Pons (tissue), 1 donor: ENCODE data around the gene HHIPL1.

Source experiments
- DNase-seq: peaks from one replicate; pipeline ENCODE4 v3.0.0-alpha.2; 2016; ENCODE audit warnings: low spot score

The HHIPL1 gene

DNA sequence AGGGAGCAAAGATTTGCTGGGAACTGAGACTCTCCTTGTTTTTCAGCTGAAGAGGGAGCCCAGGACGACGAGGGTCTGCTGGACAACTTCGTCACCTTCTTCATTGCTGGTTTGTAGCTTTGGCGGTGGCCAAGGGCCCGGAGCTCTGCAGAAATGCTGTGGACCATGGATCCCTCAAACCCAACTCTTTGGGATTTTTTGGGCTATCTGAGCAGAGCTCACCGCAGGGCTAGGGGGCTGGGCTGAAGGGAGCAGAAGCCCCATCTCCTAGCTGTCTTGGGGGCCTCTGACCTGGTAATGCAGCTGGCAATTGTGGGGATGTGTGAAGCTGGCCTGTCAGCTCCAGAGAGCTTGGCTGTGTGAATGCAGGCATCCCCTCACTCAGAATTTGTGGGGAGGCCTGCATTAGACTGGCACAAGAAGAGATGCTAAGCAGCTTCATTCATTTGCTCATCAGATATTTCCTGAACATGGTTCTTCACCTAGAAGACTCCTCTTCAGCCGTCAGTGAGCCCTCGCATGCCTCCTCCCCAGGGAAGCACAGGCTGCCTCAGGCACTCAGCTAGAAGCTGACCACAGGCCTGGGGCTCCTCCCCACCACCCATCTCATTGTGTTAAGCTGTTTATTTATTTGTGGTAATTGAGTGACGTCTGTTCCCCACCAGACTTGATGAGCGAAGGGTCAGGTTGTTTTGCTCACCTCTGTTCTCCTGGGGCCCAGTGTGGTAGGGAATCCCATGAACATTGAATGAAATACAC, 71.3 kb downstream of the HHIPL1 start:
- DNase-seq: no peak

DNA sequence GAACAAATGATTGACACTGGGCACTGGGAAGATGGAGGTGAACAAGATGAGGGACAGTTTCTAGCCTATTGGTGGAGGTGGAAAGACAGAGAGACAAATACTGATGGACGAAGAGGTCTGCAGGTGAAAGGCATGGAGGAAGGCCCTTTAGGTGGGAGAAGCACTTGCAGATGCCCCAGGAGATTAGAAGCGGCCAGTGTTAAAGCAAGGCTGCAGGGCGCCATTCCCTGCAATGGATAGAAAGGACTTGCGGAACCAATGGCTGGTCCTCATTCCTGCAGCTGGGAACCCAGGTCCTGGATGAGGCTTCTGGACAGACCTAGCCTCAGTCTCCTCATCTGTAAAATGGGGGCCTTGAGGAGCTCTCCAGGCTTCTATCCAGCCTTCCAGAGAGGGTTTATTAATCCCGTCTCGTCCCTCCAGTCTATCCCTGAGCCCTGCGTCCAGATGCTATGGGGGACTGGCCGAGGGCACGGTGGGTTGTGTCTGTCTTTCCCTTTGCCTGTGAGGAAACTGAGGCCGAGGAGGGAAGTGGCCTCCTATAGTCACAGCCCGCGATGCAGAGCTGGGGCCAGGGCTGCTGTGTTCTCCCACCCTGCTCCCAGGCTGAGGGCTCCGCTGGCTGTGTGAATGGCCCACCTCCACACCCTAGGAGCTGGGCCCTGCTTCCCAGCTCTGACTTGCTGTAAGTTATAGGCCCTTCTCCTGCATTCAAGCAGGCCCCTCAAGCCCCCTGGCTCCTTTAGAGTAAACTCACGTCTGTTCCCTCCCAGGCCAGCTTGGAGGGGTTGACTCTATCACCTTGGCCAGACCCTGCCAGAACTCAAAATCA, 72.1 kb downstream of the HHIPL1 start:
- no peak for DNase-seq

DNA sequence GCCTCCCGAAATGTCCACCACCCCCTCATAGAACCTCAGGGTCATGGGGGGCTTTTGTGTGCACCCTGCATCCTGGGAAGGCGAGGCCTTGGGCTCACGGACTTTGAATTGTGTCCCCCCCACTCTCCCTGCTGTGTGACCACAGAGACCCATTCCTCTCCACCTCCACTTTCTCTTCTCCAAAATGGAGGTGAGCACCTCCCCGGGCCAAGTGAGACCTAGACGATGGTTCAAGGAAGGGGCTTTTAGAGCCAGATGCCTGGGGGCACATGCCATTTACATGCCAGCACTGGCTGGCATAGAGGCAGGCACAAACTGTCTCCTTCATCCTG, 72.7 kb downstream of the HHIPL1 start:
- no peak for DNase-seq

DNA sequence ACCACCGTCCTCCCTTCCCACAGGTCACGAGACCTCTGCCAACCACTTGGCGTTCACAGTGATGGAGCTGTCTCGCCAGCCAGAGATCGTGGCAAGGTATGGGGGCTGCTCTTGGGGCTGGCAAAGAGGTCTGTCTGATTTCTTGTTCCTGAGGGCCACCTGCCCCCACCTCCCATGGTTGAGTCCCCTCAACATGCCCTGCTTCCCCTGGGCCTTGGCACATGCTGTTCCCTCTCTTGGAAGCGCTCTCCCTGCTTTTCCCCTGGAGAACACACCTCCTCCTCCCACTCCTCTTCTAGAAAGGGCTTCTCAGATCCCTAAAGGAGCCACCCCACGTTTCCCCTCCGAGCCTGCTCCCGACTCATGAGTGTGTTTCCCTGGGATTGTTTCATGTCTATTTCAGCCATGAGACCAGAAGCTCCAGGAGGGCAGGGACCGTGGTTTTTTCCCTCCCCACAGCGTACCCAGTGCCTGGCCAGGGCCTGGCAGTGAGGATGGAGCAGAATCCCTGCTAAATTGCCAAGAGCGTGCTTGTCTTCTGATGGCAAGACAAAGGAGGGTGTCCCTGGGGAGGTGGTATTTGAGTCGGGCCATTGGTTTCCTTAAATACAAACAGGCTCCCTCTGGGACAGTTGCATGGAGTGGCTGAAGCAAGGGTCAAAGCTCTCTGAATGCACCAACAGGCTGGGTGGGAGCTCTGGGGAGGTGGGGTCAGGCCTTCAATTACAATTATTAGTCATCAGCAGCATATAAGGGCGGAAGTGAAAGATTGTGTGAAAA, 73.3 kb downstream of the HHIPL1 start:
- DNase-seq: no peak

DNA sequence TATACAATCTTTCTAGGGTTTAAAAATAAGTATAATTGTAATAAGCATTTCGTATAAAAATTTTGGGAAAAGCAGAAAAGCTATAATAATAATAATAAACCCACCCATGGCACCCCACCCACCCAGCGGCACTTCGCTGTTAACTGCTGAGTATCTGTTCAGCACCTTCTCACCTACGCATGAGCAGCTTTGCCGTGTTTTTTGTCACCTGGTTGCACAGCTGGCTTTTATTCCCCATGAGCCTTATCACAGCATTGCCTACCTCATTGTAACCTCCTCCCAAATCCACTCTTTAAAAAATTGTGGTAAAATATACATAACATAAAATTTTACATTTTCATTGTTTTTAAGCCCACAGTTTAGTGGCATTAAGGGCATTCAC, 73.9 kb downstream of the HHIPL1 start:
- DNase-seq: no peak

DNA sequence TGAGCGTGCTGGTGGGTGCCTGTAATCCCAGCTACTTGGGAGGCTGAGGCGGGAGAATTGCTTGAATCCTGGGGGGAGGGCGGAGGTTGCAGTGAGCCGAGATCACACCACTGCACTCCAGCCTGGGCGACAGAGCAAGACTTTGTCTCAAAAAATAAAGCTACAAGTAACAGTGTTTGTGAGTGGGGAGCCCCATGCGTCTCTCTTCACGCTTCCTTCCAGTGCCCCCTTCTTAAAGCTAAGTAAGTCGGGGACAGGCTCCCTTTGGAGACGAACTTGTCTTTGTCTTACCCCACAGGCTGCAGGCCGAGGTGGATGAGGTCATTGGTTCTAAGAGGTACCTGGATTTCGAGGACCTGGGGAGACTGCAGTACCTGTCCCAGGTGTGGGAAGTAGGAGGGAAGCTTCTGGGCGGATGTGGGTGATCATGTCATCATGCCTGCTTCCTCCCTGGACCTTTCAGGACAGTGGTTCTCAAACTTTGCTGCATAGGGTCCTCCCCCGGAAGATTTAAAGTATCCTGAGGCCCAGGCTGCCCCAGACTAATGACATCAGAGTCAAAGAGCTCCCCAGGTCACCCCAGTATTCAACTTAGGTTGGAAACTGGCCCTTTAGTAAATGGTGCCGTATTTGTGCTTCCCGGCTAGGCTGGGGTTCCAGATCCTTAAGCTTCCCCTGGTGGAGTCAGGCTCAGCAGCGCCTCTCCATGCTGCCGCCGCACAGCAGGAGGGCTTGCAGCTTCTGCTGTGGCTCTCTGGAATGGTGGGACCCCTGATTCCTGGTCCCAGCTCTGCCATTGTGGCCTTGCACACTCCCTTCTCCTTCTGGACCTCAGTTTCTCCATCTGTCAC, 76.2 kb downstream of the HHIPL1 start:
- DNase-seq: no peak

DNA sequence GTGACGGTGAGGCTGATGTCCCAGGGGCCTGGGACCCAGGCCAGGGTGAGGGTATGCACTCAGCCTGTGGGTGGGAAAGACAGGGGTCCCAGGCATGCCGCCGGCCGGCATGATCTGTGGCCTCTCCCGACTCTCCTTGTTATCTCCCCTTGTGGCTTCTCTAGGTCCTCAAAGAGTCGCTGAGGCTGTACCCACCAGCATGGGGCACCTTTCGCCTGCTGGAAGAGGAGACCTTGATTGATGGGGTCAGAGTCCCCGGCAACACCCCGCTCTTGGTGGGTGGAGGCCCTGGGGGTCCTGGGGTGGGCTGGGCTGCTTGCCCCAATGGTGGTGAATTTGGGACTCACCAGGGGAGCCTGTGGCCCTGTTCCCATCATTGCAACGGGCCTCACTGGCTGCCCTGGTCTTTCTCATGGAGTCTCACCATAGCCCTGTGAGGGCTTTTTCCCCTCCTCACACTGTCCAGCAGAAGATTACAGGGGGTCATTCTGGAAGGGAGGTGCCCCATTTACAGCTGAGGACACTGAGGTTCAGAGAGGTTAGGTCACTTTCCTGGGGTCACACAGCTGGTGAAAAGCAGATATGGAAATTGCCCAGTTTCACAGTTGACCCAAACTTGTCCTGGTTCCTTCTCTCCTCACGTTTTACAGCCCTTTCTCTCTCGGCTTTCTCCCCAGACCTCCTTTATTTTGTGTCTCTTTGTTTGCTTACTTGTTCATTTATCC, 77.0 kb downstream of the HHIPL1 start:
- DNase-seq: no peak

DNA sequence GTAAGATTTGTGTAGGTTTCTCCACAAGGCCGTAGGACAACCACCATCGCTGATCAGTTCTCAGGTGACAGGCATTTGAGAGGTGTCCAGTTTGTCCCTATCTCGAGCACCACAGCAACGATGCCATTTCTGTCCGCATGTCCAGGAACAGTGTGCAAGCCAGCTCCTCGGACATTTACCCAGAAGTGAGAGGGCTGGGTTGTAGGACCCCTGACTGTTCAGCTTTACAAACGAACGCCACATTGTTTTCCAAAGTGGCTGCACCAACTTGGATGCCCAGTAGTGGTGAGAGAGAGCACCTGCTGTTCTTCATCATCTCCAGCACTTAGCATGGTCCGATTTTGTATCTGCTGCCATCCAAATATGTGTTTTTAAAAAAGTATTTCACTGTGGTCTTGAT, 77.8 kb downstream of the HHIPL1 start:
- no peak for DNase-seq

DNA sequence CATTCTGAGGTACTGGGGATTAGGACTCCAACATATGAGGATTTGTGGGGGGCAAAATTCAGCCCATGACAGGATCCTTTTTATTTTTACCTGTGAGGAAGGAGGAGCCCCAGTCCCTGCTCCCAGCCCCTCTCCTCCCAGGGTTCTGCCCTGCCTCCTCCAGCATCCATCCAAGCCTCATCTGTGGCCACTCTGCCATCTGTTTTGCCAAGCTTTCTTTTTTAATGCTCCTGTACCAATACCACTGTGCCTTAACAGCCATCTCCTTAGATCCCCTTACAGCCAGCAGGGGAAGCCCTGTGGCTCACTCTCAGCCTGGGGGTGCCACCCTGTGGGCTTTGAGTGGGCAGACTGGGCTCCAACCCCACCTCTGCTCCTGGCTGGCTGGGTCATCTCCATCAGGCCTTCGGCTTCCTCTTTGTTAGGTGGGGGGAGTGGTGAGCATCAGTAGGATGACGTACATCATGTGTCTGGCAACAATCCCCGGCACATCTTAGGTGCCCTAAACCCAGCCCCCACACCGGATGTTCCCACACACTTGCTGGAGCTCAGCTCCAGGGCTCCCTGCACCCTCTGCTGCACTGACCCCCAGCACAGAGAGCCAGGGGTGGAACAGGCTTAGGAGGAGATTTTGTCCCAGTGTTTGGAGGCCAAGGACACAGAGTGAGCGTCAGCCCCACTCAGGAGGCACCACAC, 79.4 kb downstream of the HHIPL1 start:
- no peak for DNase-seq

DNA sequence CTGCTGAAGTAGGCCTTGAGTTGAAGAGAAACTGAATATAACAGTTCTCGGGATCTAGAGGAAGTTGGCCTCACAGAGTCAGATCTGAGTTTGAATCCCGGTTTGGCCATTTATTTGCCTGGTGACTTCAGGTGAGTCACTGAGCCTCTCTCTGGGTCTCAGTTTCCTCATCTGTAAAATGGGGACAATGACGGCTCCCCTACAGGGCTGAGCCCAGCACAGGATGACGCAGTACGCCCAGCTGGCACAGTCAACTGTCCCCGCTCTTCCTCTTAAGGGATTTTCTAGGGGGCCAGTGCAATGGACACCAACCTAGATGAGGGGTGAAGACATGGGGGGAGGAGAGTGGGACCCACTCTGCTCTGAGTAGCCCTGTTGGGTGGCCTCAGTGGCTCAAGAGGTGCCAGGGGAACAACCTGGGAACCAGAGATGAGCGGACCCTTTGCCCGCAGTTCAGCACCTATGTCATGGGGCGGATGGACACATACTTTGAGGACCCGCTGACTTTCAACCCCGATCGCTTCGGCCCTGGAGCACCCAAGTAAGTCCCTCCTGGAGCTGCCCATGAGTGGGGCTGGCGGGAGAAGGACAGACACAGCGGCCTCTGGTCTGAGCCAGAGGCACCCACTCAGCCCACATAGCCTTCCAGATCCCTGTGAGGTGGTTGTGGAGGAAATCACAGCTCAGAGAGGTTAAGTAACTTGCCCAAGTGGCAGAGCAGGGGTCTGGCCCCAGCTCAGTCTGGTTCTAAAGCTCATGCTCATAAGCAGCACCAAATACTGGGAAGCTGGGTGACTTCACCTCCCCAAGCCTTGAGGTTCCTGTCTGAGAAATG, 80.2 kb downstream of the HHIPL1 start:
- no peak for DNase-seq

DNA sequence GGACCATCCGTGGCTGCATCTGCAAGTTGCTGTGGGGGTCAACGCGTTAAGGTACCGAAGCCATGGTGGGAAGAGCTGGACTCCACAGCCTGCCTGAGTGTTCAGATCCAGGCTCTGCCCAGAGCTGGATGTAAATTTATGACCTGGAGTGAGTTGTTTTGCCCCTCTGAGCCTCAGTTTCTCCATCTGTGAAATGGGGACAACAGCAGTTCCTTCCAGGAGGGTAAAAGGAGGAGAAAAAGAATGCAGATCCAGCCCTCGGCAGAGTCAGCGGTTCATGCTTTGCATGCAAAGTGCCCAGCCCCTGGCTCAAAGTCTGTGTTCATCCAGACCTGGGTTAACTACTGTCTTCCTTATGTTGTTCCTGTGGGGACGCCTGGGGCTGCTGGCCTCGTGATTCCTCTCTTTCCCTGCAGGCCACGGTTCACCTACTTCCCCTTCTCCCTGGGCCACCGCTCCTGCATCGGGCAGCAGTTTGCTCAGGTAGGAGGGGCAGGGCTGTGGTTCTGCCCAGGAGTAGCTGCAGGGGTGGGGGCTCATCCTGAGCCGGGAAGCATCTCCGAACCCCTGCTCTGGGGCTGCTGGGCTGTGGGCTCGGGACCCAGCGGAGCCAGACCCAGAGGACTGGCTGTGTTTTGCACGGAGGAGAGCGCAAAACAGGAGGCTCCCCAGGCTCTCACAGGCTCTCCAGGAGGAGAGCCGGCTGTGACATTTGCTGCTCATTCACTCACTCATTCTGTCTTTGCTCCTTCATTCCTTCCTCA, 81.0 kb downstream of the HHIPL1 start:
- DNase-seq: no peak

DNA sequence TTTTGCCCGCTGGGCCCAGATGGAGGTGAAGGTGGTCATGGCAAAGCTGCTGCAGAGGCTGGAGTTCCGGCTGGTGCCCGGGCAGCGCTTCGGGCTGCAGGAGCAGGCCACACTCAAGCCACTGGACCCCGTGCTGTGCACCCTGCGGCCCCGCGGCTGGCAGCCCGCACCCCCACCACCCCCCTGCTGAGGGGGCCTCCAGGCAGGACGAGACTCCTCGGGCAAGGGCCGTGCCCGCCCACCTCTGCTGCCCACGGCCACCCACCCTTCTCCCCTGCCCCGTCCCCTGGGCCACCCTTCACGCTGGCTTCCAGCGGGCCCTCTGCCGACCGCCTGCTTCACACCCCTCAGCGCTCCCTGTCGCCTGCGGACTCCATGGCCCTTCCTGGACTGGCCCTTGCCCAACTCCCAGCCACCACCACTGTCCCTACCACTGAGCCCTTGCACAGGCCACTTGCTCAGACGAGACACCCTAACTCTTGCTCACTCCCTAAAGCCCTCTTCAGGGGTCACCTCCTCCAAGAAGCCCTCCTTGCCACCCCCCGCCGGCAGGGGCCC, 81.7 kb downstream of the HHIPL1 start:
- DNase-seq: no peak

DNA sequence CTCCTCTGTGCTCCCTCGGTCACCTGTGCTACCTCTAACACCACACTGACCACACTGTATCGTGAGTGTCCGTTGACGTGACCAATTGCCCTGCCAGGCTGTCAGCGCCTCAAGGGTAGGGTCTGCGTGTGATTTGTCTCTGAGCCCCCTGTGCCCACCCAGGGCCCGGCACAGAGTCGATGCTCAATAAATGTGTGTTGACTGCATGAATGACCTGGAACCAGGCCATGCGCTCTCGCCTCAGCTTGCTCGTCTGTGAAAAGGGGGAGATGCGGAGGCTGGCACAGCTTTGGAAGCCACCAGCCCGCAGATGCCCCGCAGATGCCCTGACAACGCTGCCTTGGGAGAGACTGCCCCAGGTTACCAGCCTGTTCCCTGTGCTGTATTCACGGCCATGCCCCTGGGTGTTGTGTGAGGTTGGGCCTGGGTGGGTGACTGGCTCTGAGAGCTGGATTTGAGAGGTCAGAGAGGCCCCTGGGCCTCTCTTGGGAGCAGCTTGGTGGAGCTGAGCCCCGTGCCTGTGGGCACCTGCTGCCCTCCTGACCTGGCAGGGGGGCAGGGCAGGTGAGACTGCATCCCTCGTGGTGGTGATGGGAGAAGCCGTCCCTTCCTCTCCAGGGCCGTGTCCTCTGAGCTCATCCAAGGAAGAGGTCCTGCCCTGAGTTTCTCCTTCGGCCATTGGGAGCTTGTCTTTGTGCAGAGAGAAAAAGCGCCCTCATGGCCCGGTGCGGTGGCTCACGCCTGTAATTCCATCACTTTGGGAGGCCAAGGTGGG, 82.4 kb downstream of the HHIPL1 start:
- no peak for DNase-seq

DNA sequence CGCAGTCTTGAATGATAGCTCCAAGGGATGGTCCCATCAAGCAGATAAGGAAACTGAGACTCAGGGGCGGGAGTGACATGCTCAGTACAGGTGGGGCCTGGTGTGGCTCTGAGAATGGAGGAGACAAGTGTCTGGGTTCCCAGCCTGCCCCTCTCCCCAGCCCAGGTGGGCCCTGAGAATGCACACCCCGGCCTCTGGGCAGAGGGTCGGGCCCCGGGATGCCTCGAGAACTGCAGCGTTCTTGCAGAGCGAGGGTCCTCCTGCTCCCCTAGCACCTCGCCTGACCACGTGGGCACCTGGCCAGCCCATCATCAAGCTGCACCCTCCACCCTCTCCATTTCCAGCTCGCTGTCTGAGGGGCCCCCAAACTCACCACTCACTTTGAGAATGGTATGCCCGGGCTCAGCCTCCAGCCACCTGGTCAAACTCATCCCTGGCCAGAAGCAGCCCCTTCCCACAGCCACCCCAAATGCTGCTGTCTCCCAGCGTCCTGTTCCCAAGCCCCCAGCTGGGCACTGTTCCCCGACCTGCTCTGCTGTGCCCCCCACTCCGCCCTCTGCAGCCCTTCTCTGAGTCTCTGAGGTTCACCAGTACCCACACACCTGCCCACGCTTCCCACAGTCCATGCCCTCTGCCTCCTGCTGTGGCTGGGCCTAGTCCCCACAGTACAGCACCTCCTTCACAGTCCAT, 83.4 kb downstream of the HHIPL1 start:
- DNase-seq: no peak

DNA sequence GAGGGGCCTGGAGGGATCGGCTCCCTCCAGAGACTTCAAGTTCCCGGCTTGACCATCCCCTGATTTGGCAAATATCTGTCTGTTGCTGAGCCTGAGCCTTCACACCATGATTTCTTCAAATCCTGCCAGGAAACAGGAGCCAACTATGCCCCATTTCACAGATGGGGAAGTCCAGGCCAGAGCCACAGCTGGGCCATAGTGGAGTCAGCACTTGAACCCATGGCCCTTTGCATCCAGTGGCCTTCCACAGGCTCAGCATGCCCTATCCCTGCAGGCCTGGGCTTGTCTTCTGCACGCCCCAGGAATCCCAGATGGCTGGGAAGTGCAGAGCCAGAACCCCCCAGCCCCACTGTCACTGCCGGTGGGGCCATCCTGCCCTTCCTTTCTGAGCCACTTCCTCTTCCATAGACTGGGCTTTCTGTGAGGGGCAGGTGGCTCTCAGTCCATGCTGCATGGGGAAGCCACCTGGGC, 84.1 kb downstream of the HHIPL1 start:
- DNase-seq: no peak
